Measurements from ENCODE around the gene HS1BP3. TPM values are rescaled to one million over a fixed set of nuclear protein-coding genes. Genes with fewer than 3 reads are reported as not detected.

The HS1BP3 gene
- total and polyA plus RNA-seq, 9 of the 15 experiments (the other 6 are each of a cell fraction or from before 2014, with no cell fraction given) = 0.41 to 8.3 (median 5.9) TPM

- TF ChIP-seq POLR2G (IDR thresholded peaks at IDR 0.05; ENCODE audit: low read depth, low read length) = 0 out of 2 replicates have a peak, but pooled peaks have one; percentile 22
- no peak for TF ChIP-seq SP1 (CRISPR knock-in tag; IDR thresholded peaks at IDR 0.05)
- TF ChIP-seq PHF20 (IDR thresholded peaks at IDR 0.05; ENCODE audit: partially characterized antibody) = no peak
- TF ChIP-seq FOSL1 (tag; conservative IDR thresholded peaks at IDR 0.05) = no peak
- TF ChIP-seq, protein P1, sequence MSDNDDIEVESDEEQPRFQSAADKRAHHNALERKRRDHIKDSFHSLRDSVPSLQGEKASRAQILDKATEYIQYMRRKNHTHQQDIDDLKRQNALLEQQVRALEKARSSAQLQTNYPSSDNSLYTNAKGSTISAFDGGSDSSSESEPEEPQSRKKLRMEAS (CRISPR knock-in tag; IDR thresholded peaks at IDR 0.05) = no peak
- TF ChIP-seq ARID2 (IDR thresholded peaks at IDR 0.05) = 0 out of 2 replicates have a peak, but pooled peaks have one; percentile 23
- peak; percentile 93 for TF ChIP-seq SMC3 (conservative IDR thresholded peaks at IDR 0.05; ENCODE audit: insufficient read depth, low read depth, low read length)
- 0 out of 2 replicates have a peak, but pooled peaks have one; percentile 23 for TF ChIP-seq MYC (IDR thresholded peaks at IDR 0.05; ENCODE audit: low read depth, low read length)
- TF ChIP-seq MYC (CRISPR knock-in tag; IDR thresholded peaks at IDR 0.05; ENCODE audit: borderline replicate concordance, low read depth) = no peak
- TF ChIP-seq ESRRA (IDR thresholded peaks at IDR 0.05; ENCODE audit: borderline replicate concordance, low read depth) = peak; percentile 32; the same call in 1 of the 2 replicates
- TF ChIP-seq, protein P2, sequence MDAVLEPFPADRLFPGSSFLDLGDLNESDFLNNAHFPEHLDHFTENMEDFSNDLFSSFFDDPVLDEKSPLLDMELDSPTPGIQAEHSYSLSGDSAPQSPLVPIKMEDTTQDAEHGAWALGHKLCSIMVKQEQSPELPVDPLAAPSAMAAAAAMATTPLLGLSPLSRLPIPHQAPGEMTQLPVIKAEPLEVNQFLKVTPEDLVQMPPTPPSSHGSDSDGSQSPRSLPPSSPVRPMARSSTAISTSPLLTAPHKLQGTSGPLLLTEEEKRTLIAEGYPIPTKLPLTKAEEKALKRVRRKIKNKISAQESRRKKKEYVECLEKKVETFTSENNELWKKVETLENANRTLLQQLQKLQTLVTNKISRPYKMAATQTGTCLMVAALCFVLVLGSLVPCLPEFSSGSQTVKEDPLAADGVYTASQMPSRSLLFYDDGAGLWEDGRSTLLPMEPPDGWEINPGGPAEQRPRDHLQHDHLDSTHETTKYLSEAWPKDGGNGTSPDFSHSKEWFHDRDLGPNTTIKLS (IDR thresholded peaks at IDR 0.05; ENCODE audit: borderline replicate concordance, low read depth) = no peak
- TF ChIP-seq TEAD1 (CRISPR knock-in tag; IDR thresholded peaks at IDR 0.05) = 0 out of 4 replicates have a peak, but pooled peaks of 1 of the 2 experiments have one; percentile 30
- TF ChIP-seq DACH1 (IDR thresholded peaks at IDR 0.05; ENCODE audit: partially characterized antibody) = peak; percentile 35
- no peak for TF ChIP-seq GATAD2B (IDR thresholded peaks at IDR 0.05; ENCODE audit: borderline replicate concordance)
These were observed 8.6 kb downstream of the HS1BP3 start (continued) for GRCh38 chr2:20642055-20642971.
